CD14-positive monocyte (primary cell): ENCODE results near the gene PLCB2. TPM values are rescaled to one million over a fixed set of nuclear protein-coding genes. Genes with fewer than 3 reads are reported as not detected.

Experiments used
- DNase-seq, 3 donors: peaks; one replicate each; pipeline ENCODE4 v3.0.0-alpha.2; 2011 to 2022
- H2AFZ ChIP-seq: 2 replicates; pipeline ENCODE4 v1.6.0; 2012; ENCODE audit warnings: mild to moderate bottlenecking, low read depth, low read length, inconsistent platforms; ENCODE audit not compliant: insufficient read depth, poor library complexity, severe bottlenecking
- H3K27ac ChIP-seq, 2 donors: 1 replicate in 1 of 2; 2 replicates in 1 of 2; pipeline ENCODE4 v1.5.1; 2012 to 2013; ENCODE audit warnings: low read length in 2 of 2, control low read depth in 1 of 2, inconsistent platforms in 1 of 2, low read depth in 1 of 2, mild to moderate bottlenecking in 1 of 2
- H3K27me3 ChIP-seq, 2 donors: one replicate each; pipeline versions ENCODE4 v1.6.0 to v1.6.1; 2011 to 2013; ENCODE audit warnings: low read length in 2 of 2; ENCODE audit not compliant: control insufficient read depth in 2 of 2, insufficient read depth in 2 of 2
- H3K36me3 ChIP-seq, 2 donors: replicated peaks in 1 of 2; 1 replicate in 1 of 2; 2 replicates in 1 of 2; pipeline versions ENCODE4 v1.5.1 to v1.6.1; 2012 to 2013; ENCODE audit warnings: low read length in 2 of 2, control low read depth in 1 of 2, inconsistent platforms in 1 of 2, mild to moderate bottlenecking in 1 of 2; ENCODE audit not compliant: insufficient read depth in 2 of 2, control insufficient read depth in 1 of 2
- H3K4me1 ChIP-seq, 2 donors: 1 replicate in 1 of 2; 2 replicates in 1 of 2; pipeline versions ENCODE4 v1.5.1 to v1.6.1; 2012 to 2013; ENCODE audit warnings: low read length in 2 of 2, control low read depth in 1 of 2, inconsistent platforms in 1 of 2, mild to moderate bottlenecking in 1 of 2, moderate library complexity in 1 of 2; ENCODE audit not compliant: insufficient read depth in 2 of 2, control insufficient read depth in 1 of 2
- H3K4me2 ChIP-seq: replicated peaks from 2 replicates; pipeline ENCODE3; 2012; ENCODE audit warnings: low read length, moderate library complexity, mild to moderate bottlenecking; ENCODE audit not compliant: poor library complexity, severe bottlenecking; ENCODE audit errors: extremely low read depth
- H3K4me3 ChIP-seq, 3 experiments: fragments of 200-600 bp in 1 of 3; sonication (generic) in 1 of 3; replicated peaks in 1 of 3; 1 replicate in 2 of 3; 2 replicates in 1 of 3; pipeline ENCODE4 v1.5.1; 2011 to 2013; ENCODE audit warnings: low read length in 3 of 3, mild to moderate bottlenecking in 3 of 3, control low read depth in 2 of 3, low read depth in 2 of 3, inconsistent platforms in 1 of 3, moderate library complexity in 1 of 3
- H3K79me2 ChIP-seq: 2 replicates; pipeline ENCODE4 v1.6.0; 2012; ENCODE audit warnings: mild to moderate bottlenecking, control low read depth, inconsistent platforms, low read length, moderate library complexity; ENCODE audit not compliant: insufficient read depth
- H3K9ac ChIP-seq: 2 replicates; pipeline ENCODE4 v1.6.0; 2017; ENCODE audit warnings: low read length, mild to moderate bottlenecking; ENCODE audit not compliant: insufficient read depth, poor library complexity, severe bottlenecking
- H3K9me3 ChIP-seq, 2 donors: replicated peaks in 1 of 2; 1 replicate in 1 of 2; 2 replicates in 1 of 2; pipeline versions ENCODE4 v1.5.1 to v1.6.1; 2012 to 2013; ENCODE audit warnings: low read length in 2 of 2, control low read depth in 1 of 2; ENCODE audit not compliant: control insufficient read depth in 1 of 2, insufficient read depth in 1 of 2
- H4K20me1 ChIP-seq: 2 replicates; pipeline ENCODE4 v1.6.0; 2012; ENCODE audit warnings: mild to moderate bottlenecking, low read length, control low read depth, moderate library complexity; ENCODE audit not compliant: insufficient read depth
- H3K27ac Mint-ChIP-seq, 7 donors: one replicate each; pipeline ENCODE4 v1.8.0; 2020; ENCODE audit warnings: mild to moderate bottlenecking in 7 of 7, mixed read lengths in 7 of 7, moderate library complexity in 6 of 7, inconsistent platforms in 2 of 7
- H3K27me3 Mint-ChIP-seq, 3 donors: one replicate each; pipeline ENCODE4 v1.8.0; 2021 to 2022; ENCODE audit warnings: low read depth in 3 of 3, mild to moderate bottlenecking in 3 of 3, mixed read lengths in 3 of 3, moderate library complexity in 3 of 3, inconsistent platforms in 1 of 3
- H3K36me3 Mint-ChIP-seq, 2 donors: one replicate each; pipeline ENCODE4 v1.8.0; 2020; ENCODE audit warnings: mixed read lengths in 2 of 2, inconsistent platforms in 1 of 2, mild to moderate bottlenecking in 1 of 2
- H3K4me1 Mint-ChIP-seq: one replicate; pipeline ENCODE4 v1.8.0; 2020; ENCODE audit warnings: mild to moderate bottlenecking, mixed read lengths
- H3K4me3 Mint-ChIP-seq, 2 donors: one replicate each; pipeline ENCODE4 v1.8.0; 2020; ENCODE audit warnings: mild to moderate bottlenecking in 2 of 2, mixed read lengths in 2 of 2, moderate library complexity in 1 of 2
- H3K9me3 Mint-ChIP-seq, 7 donors: one replicate each; pipeline ENCODE4 v1.8.0; 2020 to 2022; ENCODE audit warnings: mixed read lengths in 7 of 7, mild to moderate bottlenecking in 6 of 7, moderate library complexity in 6 of 7, inconsistent platforms in 2 of 7
- WGBS: methylation state at CpG from one replicate; pipeline ENCODE4 v1.1.5; 2013; ENCODE audit warnings: missing lambda C conversion rate; ENCODE audit not compliant: insufficient coverage; 5-methylcytosine and 5-hydroxymethylcytosine counted together
- intact Hi-C, 2 donors: fragments of 100-400 bp; cut with micrococcal nuclease; formaldehyde crosslinking; loops; one replicate each; pipeline versions ENCODE4 v1.15.0 to v1.15.1; 2023
- polyA plus RNA-seq, 3 donors: library from polyadenylated mRNA; depleted of rRNA in 1 of 3; unstranded in 2 of 3; stranded (reverse) in 1 of 3; fragments of 300-500 nt in 2 of 3; fragments of >200 nt in 1 of 3; fragmentation: Illumina TruSeq in 2 of 3; gene quantifications; 1 replicate in 2 of 3; 2 replicates in 1 of 3; pipeline ENCODE4 v1.2.3, GENCODE V29; 2012 to 2021
- TF ChIP-seq, protein P1 (sequence below): fragments of 200-600 bp; IDR thresholded peaks from one replicate; pipeline ENCODE4 v1.8.0; 2022; ENCODE audit warnings: antibody characterized with exemption, mild to moderate bottlenecking

Gene PLCB2
- polyA plus RNA-seq, 3 donors = 56.5 to 1,191 (median 74.5) TPM

DNA sequence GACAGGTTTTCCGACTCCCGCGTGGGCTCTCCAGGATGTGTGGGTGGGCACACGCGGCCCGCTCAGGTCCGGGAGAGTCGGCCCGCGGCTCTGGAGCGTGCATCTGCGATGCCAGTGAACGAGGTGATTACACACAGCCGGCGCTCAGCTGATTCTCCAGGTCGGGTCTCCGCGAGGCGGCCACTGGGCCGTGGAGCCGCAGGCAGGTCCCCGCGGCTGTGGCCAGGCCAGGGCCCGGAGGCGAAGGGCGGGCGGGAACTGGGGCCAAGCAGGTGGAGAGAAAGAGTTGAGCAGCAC, 55.6 kb downstream of the PLCB2 start:
- DNase-seq = no peak
- Mint-ChIP-seq H3K27ac (no peak overlapping the region), H3K9me3 (peaks cover 0 to 5% (median 3%) of the 10 kb centered on the region in 7 donors), H3K27me3 (peaks cover 39 to 52% (median 41%) of the 10 kb centered on the region in 3 donors), H3K4me1 (peaks cover 8% of the 10 kb centered on the region), H3K36me3 (peaks cover 4 to 6% of the 10 kb centered on the region in 2 donors), H3K4me3 (peak overlapping the region; percentile 24 to 69)
- TF ChIP-seq, protein P1, sequence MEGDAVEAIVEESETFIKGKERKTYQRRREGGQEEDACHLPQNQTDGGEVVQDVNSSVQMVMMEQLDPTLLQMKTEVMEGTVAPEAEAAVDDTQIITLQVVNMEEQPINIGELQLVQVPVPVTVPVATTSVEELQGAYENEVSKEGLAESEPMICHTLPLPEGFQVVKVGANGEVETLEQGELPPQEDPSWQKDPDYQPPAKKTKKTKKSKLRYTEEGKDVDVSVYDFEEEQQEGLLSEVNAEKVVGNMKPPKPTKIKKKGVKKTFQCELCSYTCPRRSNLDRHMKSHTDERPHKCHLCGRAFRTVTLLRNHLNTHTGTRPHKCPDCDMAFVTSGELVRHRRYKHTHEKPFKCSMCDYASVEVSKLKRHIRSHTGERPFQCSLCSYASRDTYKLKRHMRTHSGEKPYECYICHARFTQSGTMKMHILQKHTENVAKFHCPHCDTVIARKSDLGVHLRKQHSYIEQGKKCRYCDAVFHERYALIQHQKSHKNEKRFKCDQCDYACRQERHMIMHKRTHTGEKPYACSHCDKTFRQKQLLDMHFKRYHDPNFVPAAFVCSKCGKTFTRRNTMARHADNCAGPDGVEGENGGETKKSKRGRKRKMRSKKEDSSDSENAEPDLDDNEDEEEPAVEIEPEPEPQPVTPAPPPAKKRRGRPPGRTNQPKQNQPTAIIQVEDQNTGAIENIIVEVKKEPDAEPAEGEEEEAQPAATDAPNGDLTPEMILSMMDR = no peak
- Histone ChIP-seq H3K27ac (no peak overlapping the region), H3K79me2 (no peaks in the 10 kb centered on the region), H2AFZ (peak overlapping the region; percentile 82), H3K9ac (peak overlapping the region; percentile 53), H3K27me3 (peaks cover 21 to 32% of the 10 kb centered on the region in 2 donors), H3K4me2 (peak overlapping the region; percentile 84), H3K9me3 (peaks cover 0 to 6% of the 10 kb centered on the region in 2 donors), H3K4me3 (peak overlapping the region in 1 of 3 experiments; percentile 74), H3K4me1 (peaks cover 10 to 15% of the 10 kb centered on the region in 2 donors), H4K20me1 (no peaks in the 10 kb centered on the region), H3K36me3 (no peaks in the 10 kb centered on the region)
- WGBS = 61% methylated on average over 27 of the region's 27 CpGs
- intact Hi-C loops = no loop called here

DNA sequence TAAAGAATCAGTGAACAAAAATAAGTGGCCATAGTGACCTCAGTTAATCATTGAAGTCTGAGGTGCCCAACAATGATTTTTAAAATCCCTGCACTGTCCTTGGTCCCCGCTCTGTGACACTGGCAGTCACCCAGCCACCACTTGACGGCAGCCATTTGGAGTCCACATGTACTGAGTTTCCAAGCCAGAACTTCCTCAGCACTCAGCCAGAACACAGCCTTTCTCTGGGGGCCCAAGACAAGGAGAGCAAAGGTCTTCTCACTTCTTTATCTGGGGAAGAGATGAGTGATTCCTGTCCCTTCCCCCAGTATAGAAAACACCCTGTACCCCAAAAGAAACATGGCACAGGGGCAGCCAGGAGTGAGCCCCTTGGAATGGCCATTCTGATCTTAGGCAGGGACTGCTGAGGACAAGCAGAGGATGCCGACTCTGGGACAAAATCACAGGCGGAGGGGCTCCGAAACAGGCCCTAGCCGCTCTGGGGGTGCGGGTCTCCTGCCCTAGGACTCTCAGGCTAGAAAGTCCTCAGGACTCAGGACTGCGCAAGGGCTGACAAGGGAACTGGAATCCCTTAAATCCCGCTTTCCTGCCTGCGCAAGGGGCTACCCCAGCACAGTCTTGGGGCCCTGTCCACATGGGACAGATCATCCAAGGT, 56.1 kb downstream of the PLCB2 start:
- peaks cover 6% of the 10 kb centered on the region for H3K4me1 Mint-ChIP-seq
- no peak for DNase-seq
- Histone ChIP-seq H3K79me2 (no peaks in the 10 kb centered on the region), H2AFZ (no peak overlapping the region), H3K9me3 (peaks cover 0 to 6% of the 10 kb centered on the region in 2 donors), H3K27ac (no peak overlapping the region), H3K4me3 (no peak overlapping the region), H4K20me1 (no peaks in the 10 kb centered on the region), H3K27me3 (peaks cover 21 to 32% of the 10 kb centered on the region in 2 donors), H3K4me2 (peak overlapping the region; percentile 84), H3K36me3 (no peaks in the 10 kb centered on the region), H3K9ac (no peak overlapping the region), H3K4me1 (peaks cover 10 to 15% of the 10 kb centered on the region in 2 donors)
- H3K36me3 Mint-ChIP-seq = peaks cover 4 to 6% of the 10 kb centered on the region in 2 donors
- intact Hi-C loops = no loop called here
- WGBS = 97% methylated on average over 10 of the region's 10 CpGs
- peaks cover 0 to 5% (median 3%) of the 10 kb centered on the region in 7 donors for H3K9me3 Mint-ChIP-seq
- TF ChIP-seq, protein P1 = no peak
- no peak overlapping the region for H3K27ac Mint-ChIP-seq
- peak overlapping the region; percentile 13 to 69 for H3K4me3 Mint-ChIP-seq
- H3K27me3 Mint-ChIP-seq = peaks cover 40 to 52% (median 44%) of the 10 kb centered on the region in 3 donors
